GM19023 (cell line): ENCODE measurements around the gene FOXF1.

ENCODE experiments used
- ATAC-seq: cut with Tn5 transposase; IDR thresholded peaks from one replicate; pipeline ENCODE4 v1.9.1; 2021; ENCODE audit warnings: mild to moderate bottlenecking, moderate library complexity; ENCODE audit not compliant: unreplicated experiment

Gene FOXF1

DNA sequence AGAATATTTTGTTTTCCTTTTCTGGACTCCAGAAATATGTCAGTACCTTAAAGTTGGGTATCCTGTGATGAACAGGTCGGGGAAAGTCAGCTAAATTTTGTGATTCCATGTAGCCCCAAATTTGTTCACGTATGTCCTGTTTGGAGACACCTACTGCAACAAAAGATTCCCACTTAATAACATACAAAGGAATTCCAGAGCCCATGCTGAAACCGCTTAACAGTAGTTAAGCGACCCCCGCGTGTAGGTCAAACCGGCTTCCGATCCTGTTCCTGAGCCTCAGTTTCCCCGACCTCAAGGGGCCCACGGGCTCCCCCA lies 44.2 kb downstream of the FOXF1 start:
- no peak for ATAC-seq

DNA sequence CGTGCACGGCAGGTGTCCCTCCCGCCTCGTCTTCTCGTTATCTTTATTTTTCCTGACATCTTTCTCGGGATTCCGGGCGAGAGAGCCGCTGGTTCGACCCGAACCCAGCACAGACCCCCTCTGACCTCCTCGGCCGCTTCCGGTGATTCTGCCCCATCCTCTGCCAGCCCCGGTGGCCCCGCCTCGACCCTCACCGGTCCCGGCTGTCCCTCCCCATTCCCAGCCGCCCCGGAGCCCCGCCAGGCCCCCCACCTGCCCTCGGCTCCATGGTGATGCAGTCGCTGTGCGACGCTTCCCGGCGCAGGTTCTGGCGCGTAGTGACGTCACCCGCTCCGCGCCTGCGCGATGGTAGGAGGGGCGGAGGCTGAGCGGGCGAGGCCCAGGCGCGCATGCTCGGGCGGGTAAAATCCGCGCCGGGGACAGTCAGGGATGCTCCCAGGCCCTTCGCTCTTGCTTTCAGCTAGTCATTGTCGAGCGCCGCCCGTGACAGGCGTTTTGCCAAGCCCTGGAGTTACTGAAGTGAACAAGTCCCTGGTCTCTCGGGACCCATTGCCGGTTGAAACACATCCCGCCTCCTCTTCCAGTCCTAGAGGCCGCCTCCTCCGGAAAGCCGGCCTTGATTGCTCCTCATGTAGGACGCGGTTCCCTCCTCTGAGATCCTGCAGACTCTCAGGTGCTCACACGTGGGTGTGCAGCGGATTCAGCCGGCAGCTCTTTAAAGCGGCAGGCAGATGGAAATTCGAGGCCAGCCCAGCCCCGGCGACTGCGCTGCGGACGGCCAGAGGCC lies 44.8 kb downstream of the FOXF1 start, which contains the start of gene MTHFSD:
Gene MTHFSD (minus strand): TSS at position 319 of the 787 bp plus-strand sequence. CDS start 51 bp downstream, at position 268.
- ATAC-seq = peak; percentile 77

DNA sequence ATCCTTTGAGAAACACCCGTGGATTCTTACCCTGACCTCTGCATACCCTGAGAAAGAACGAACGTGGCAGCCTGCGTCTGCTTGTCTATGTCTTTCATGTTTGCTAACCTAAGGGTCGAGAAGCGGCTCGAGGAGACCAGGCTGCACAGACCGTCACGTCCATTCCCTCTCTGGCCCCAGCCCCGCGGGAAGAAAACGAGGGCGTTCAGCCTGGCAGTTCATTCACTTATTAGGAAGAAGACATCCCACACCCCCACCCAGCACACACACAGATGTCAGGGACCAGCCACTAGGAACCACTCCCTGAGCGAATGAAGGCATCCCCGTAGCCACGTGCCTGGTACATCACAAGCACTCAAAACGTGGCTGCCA lies 45.4 kb downstream of the FOXF1 start:
- ATAC-seq = no peak

DNA sequence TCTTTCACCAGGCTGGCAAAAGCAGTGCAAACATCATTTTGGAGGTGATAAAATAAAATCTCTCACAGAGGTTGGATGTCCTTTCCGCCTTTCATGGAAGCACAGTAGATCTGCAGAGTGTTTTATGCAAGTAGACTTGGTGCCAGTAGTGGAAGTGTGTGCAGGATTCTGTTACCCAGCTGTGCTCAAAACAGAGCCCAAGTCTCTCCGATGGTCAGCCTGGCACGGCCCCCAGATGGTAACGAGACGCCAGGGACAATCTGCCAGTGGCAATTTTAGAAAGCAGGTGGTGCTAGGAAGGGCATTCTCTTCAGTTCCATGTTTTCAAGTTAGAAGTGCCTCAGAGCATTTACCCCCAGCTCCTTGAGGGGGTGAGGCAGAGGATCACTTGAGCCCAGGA lies 46.2 kb downstream of the FOXF1 start:
- no peak for ATAC-seq

DNA sequence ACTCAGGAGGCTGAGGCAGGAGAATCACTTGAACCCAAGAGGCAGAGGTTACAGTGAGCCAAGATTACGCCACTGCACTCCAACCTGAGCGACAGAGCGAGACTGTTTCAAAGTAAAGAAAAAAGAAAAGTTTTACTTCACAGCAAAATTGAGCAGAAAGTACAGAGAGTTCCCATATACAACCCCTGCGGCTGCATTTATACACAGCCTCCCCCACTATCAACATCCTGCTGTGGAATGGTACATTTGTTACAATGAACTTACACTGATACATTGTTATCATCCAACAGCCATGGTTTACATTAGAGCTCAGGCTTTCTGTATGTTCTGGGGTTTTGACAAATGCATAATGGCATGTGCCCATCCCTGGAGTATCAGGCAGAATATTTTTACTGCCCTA lies 47.3 kb downstream of the FOXF1 start:
- ATAC-seq = no peak

DNA sequence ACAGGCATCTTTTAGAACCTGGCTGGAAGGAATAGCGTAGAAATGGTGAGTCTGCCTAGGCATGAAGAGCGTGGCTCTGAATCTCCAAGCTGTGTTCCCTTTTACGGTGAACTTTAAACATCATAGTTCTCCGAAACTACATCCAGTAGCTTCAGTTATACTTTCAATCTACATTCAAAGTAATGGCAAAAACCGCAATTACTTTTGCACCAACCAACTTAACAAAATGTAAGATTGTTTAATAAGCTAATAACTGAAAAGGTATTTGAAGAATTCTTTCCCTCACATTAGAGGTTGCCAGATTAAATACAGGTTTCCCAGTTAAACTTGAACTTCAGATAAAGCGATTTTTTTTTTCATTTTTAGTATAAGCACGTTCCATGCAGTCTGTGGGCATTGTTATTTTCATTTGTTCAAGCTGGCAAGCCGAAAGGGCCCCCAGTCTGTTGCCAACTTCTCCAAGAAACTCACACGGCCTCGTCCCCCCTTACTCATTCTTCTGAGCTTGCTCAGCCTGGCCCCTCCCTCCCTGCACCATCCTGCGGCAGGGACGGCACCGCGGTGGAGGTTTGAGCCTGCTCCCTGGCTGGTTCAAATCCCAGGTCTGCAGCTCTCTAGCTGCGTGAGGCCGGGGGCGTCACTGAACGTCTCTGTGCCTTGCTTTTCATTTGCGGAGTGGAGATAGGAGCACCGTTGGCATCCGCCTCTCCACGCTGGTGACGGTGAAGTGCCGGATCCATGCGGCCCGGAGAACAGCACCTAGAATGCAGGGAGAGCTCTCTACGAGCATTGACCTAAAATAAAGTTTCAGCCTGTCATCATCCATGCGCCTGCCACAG lies 48.2 kb downstream of the FOXF1 start:
- ATAC-seq = no peak

DNA sequence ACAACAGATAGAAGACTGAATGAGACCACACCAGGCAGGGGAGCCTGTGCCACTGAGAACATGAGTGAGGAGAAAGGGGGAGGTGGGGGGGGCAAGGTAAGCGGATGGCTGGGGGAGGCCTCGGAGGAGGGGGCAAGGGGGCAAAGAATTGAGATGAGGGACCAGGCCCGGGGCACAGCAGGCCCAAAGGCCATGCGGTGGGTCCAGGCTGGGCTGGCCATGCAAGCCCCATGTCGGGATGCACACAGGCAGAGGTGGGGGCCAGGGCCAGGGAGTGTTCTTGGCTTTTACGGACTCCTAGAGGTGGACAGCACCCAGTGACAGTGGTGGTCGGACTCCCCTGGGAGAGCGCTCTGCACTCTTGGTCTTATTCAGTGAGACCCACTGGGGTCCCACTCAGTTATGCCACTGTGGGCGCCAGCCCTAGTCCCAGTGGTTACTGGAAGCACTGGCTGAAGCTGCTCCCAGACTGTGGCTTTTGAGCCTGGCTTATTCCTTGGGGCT lies 49.5 kb downstream of the FOXF1 start:
- ATAC-seq = no peak

DNA sequence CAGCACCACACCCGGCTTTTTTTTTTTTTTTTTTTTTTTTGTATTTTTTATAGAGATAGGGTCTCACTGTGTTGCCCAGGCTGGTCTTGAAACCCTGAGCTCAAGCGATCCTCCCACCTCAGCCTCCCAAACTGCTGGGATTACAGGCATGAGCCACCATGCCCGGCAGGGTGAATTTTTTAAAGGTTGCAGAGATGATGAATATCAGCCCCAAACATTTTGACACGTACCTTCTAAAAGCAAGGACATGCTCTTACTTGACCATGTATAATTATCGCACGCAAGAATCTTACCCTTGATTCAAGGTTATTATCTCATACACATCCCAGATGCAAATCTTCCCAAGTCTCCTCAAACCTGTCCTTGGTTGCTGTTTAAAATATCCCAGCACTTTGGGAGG lies 52.0 kb downstream of the FOXF1 start:
- ATAC-seq = no peak

DNA sequence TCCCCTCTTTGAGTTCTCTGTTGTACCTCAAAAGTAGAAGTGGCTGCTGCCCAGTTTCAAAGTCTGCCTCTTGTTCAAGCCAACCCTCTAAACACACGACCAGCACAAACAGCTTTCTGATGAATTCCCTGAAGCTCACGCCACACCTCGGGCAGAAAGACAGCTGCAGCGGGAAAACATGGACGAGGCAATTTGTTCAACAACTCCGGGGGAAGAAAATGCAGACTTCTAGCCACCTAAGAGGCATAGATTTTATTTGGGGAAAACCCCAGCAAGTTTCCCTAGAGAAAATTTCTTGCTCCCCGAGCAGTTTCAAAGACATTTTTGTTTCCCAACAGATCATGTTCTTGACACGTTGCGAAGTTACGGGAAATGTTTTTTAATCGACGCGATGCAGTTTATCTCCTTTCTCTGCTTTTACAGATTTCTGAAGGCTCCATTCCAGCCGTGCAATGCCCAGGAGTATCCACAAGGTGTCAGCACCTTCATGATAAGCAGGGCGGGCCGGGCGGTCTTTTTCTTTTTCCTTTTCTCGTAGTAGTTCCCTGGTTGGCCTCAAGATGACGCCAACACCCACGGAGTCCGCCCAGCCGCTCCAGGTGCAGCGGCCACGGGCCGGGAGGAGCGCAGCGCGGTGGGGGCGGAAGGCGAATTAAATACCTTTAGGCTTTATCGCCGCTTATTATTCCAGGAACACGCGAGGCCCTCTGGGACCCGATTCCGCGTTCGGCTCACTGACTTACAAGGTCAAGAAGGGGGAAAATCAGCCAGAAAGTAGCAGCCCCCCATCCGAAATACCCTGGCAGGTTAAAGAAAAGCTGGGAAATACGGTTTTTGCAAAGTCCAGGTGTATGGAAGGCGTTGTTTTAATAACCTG lies 53.4 kb downstream of the FOXF1 start:
- peak; percentile 80 for ATAC-seq
